Measurements from ENCODE around the gene P2RX1.

The P2RX1 gene

GRCh38 chr17:3873862-3874261 lies 42.4 kb downstream of the P2RX1 start:
- Histone ChIP-seq H4K20me1 (ENCODE audit: insufficient read depth, low read length) (no peaks in the 10 kb centered on the region), H3K4me3 (ENCODE audit: low read depth, low read length, poor library complexity, severe bottlenecking) (no peak overlapping the region), H3K9me2 (ENCODE audit: low read depth, low read length) (no peaks in the 10 kb centered on the region), H3K36me3 (ENCODE audit: insufficient read depth, low read length) (no peaks in the 10 kb centered on the region), H3K4me2 (ENCODE audit: low read length) (no peak overlapping the region), H3K9me3 (ENCODE audit: low read length) (no peaks in the 10 kb centered on the region), H3K27me3 (ENCODE audit: insufficient read depth, low read length) (peaks cover 7% of the 10 kb centered on the region; the same call in 1 of the 2 replicates), H3K9ac (ENCODE audit: low read length) (no peak overlapping the region), H2AFZ (ENCODE audit: low read length) (no peak overlapping the region), H3F3A (ENCODE audit: insufficient read depth, low read length) (no peaks in the 10 kb centered on the region), H3K4me1 (ENCODE audit: insufficient read depth, low read length, severe bottlenecking) (no peaks in the 10 kb centered on the region), H3K79me2 (ENCODE audit: insufficient read depth, low read length) (no peaks in the 10 kb centered on the region), H3K27ac (ENCODE audit: low read depth, low read length, poor library complexity, severe bottlenecking) (no peak overlapping the region)
- TF ChIP-seq EZH2 (IDR thresholded peaks at IDR 0.05; ENCODE audit: borderline replicate concordance, low read length) (no peak), CTCF (IDR thresholded peaks at IDR 0.05; ENCODE audit: low read length) (no peak)

DNA sequence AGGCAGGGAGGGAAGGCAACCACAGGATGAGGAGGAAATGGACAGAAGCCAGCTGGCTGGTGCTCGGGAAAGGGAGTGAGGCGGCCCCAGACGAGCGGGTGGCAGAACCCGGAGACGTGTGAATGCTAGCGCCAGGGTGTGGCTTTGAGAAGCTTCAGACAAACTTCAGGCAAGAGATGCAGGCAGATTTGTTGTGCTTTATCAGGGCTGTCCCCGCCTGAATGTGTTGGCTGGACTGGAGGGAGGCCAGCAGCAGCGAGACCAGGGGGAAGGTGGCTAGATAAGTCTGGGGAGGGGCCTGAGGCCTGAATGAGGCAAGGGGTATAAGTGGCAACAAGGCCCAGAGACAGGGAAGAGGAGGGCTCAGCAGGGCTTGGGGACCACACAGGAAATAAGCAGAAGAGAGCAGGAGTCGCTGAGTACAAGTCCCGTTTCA lies 45.4 kb downstream of the P2RX1 start:
- TF ChIP-seq CTCF (IDR thresholded peaks at IDR 0.05; ENCODE audit: low read length) = no peak
- TF ChIP-seq EZH2 (IDR thresholded peaks at IDR 0.05; ENCODE audit: borderline replicate concordance, low read length) = no peak

DNA sequence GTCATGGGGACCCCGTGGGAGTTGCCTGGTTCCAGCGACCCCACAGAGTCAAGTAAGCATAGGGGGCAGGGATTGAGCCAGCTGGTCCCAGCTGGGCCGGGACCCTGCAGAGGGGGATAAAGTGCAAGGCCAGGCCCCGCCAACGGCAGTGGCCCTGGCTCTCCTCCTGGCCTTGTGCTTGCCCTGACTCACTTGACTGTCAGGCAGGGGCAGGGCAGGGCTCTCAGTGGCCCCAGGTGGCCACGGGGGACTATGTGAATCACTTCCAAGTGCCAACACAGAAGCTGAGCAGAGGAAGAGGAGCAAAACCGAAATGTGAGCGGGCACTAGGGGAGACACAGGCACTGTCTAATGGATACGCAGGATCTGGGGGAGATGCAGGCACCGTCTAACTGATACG lies 48.7 kb downstream of the P2RX1 start:
- Histone ChIP-seq H3K27me3 (ENCODE audit: insufficient read depth, low read length) (no peaks in the 10 kb centered on the region; the same call in 1 of the 2 replicates), H4K20me1 (ENCODE audit: insufficient read depth, low read length) (no peaks in the 10 kb centered on the region), H2AFZ (ENCODE audit: low read length) (no peak overlapping the region), H3K4me3 (ENCODE audit: low read depth, low read length, poor library complexity, severe bottlenecking) (no peak overlapping the region), H3K27ac (ENCODE audit: low read depth, low read length, poor library complexity, severe bottlenecking) (no peak overlapping the region), H3K36me3 (ENCODE audit: insufficient read depth, low read length) (no peaks in the 10 kb centered on the region), H3K4me1 (ENCODE audit: insufficient read depth, low read length, severe bottlenecking) (no peaks in the 10 kb centered on the region), H3K9me2 (ENCODE audit: low read depth, low read length) (no peaks in the 10 kb centered on the region), H3K4me2 (ENCODE audit: low read length) (no peak overlapping the region), H3F3A (ENCODE audit: insufficient read depth, low read length) (no peaks in the 10 kb centered on the region), H3K9ac (ENCODE audit: low read length) (no peak overlapping the region), H3K9me3 (ENCODE audit: low read length) (no peaks in the 10 kb centered on the region), H3K79me2 (ENCODE audit: insufficient read depth, low read length) (no peaks in the 10 kb centered on the region)
- no peak for TF ChIP-seq EZH2 (IDR thresholded peaks at IDR 0.05; ENCODE audit: borderline replicate concordance, low read length)
- no peak for TF ChIP-seq CTCF (IDR thresholded peaks at IDR 0.05; ENCODE audit: low read length)

More for the DNA sequence above, 45.4 kb downstream of the P2RX1 start:
- Histone ChIP-seq H3K9me2 (ENCODE audit: low read depth, low read length) (no peaks in the 10 kb centered on the region), H3K27me3 (ENCODE audit: insufficient read depth, low read length) (peaks cover 3% of the 10 kb centered on the region; the same call in 1 of the 2 replicates), H3K4me3 (ENCODE audit: low read depth, low read length, poor library complexity, severe bottlenecking) (no peak overlapping the region), H3K4me2 (ENCODE audit: low read length) (no peak overlapping the region), H3K36me3 (ENCODE audit: insufficient read depth, low read length) (no peaks in the 10 kb centered on the region), H3F3A (ENCODE audit: insufficient read depth, low read length) (no peaks in the 10 kb centered on the region), H3K79me2 (ENCODE audit: insufficient read depth, low read length) (no peaks in the 10 kb centered on the region), H4K20me1 (ENCODE audit: insufficient read depth, low read length) (no peaks in the 10 kb centered on the region), H3K27ac (ENCODE audit: low read depth, low read length, poor library complexity, severe bottlenecking) (no peak overlapping the region), H2AFZ (ENCODE audit: low read length) (no peak overlapping the region), H3K9ac (ENCODE audit: low read length) (no peak overlapping the region), H3K4me1 (ENCODE audit: insufficient read depth, low read length, severe bottlenecking) (no peaks in the 10 kb centered on the region), H3K9me3 (ENCODE audit: low read length) (no peaks in the 10 kb centered on the region)
